OCI-LY3 (cell line): Measurements from ENCODE around the gene CAPN10.
A peak's percentile ranks its signal among the peaks of the same experiment; 100 is the strongest.

Experiments used
- H2AFZ ChIP-seq: fragments of 200-600, 300-600 bp; shearing (Covaris generic); 2 replicates; pipeline ENCODE4 v1.6.0; 2014; ENCODE audit warnings: antibody characterized with exemption, low read depth, low read length
- H3K27ac ChIP-seq: fragments of 200-600, 300-600 bp; sonication (generic); 2 replicates; pipeline ENCODE4 v1.5.1; 2014; ENCODE audit warnings: mild to moderate bottlenecking, low read length, moderate library complexity, mixed read lengths
- H3K27me3 ChIP-seq: fragments of 200-600, 300-600 bp; sonication (generic); 2 replicates; pipeline ENCODE4 v1.6.1; 2014; ENCODE audit warnings: low read depth, low read length, mixed read lengths
- H3K36me3 ChIP-seq: fragments of 200-600, 300-600 bp; sonication (generic); replicated peaks from 2 replicates; pipeline ENCODE3; 2014; ENCODE audit warnings: low read depth, low read length, mixed read lengths
- H3K4me1 ChIP-seq: fragments of 300-600, 200-600 bp; sonication (generic); 2 replicates; pipeline ENCODE4 v1.6.1; 2014; ENCODE audit warnings: low read length, mixed read lengths
- H3K4me2 ChIP-seq: fragments of 200-600, 300-600 bp; sonication (generic); 2 replicates; pipeline ENCODE4 v1.6.1; 2014; ENCODE audit warnings: low read length, mixed read lengths
- H3K4me3 ChIP-seq: fragments of 300-600, 200-600 bp; sonication (generic); 2 replicates; pipeline ENCODE4 v1.5.1; 2014; ENCODE audit warnings: antibody characterized with exemption, mild to moderate bottlenecking, low read length, moderate library complexity
- H3K79me2 ChIP-seq: fragments of 300-600, 200-600 bp; shearing (Covaris generic); 2 replicates; pipeline ENCODE4 v1.6.1; 2014; ENCODE audit warnings: mild to moderate bottlenecking, low read length, mixed read lengths
- H3K9ac ChIP-seq: fragments of 300-600, 200-600 bp; shearing (Covaris generic); 2 replicates; pipeline ENCODE4 v1.6.0; 2014; ENCODE audit warnings: mild to moderate bottlenecking, low read length, moderate library complexity
- H3K9me3 ChIP-seq: fragments of 200-600, 300-600 bp; shearing (Covaris generic); 2 replicates; pipeline ENCODE4 v1.6.1; 2014; ENCODE audit warnings: low read length, mixed read lengths; ENCODE audit not compliant: insufficient read depth
- H4K20me1 ChIP-seq: fragments of 200-600, 300-600 bp; sonication (generic); 2 replicates; pipeline ENCODE4 v1.6.1; 2016; ENCODE audit warnings: low read length, mixed read lengths; ENCODE audit not compliant: insufficient read depth
- CTCF ChIP-seq: fragments of 200-600, 300-600 bp; sonication (generic); IDR thresholded peaks from 2 replicates; pipeline ENCODE4 v1.5.1; 2014; ENCODE audit warnings: antibody characterized with exemption, low read length, low read depth
- EZH2phosphoT487 ChIP-seq: fragments of 200-600 bp; shearing (Covaris generic); IDR thresholded peaks from 2 replicates; pipeline ENCODE4 v1.6.1; 2018; ENCODE audit warnings: antibody characterized with exemption, mixed run types, low read depth

CAPN10 gene

GRCh38 chr2:240603846-240604245, 17.3 kb downstream of the CAPN10 start:
- Histone ChIP-seq H3K9ac (no peak overlapping the region), H3K36me3 (no peaks in the 10 kb centered on the region), H3K4me3 (no peak overlapping the region), H4K20me1 (no peaks in the 10 kb centered on the region), H3K27ac (no peak overlapping the region), H3K9me3 (no peaks in the 10 kb centered on the region), H3K27me3 (no peaks in the 10 kb centered on the region), H3K4me2 (no peak overlapping the region), H3K79me2 (no peaks in the 10 kb centered on the region), H2AFZ (no peak overlapping the region), H3K4me1 (no peaks in the 10 kb centered on the region)
- no peak for TF ChIP-seq EZH2phosphoT487
- TF ChIP-seq CTCF, result no peak

- no peak overlapping the region for H3K4me2 ChIP-seq
- H4K20me1 ChIP-seq, result no peaks in the 10 kb centered on the region
- no peak overlapping the region for H3K27ac ChIP-seq
- H3K9me3 ChIP-seq, result no peaks in the 10 kb centered on the region
- no peak overlapping the region for H3K9ac ChIP-seq
- H3K27me3 ChIP-seq, result no peaks in the 10 kb centered on the region
- no peak overlapping the region for H3K4me3 ChIP-seq
- H3K36me3 ChIP-seq, result no peaks in the 10 kb centered on the region
- H3K4me1 ChIP-seq, result no peaks in the 10 kb centered on the region
- TF ChIP-seq CTCF (peak; percentile 10; the same call in 1 of the 2 replicates), EZH2phosphoT487 (no peak)
- no peaks in the 10 kb centered on the region for H3K79me2 ChIP-seq
- no peak overlapping the region for H2AFZ ChIP-seq
Measured at GRCh38 chr2:240604291-240604938, 17.9 kb downstream of the CAPN10 start.

GRCh38 chr2:240604939-240605716, 18.6 kb downstream of the CAPN10 start:
- no peaks in the 10 kb centered on the region for H4K20me1 ChIP-seq
- TF ChIP-seq CTCF (no peak), EZH2phosphoT487 (no peak)
- no peaks in the 10 kb centered on the region for H3K4me1 ChIP-seq
- no peak overlapping the region for H3K4me3 ChIP-seq
- no peaks in the 10 kb centered on the region for H3K36me3 ChIP-seq
- H3K4me2 ChIP-seq, result no peak overlapping the region
- no peak overlapping the region for H3K27ac ChIP-seq
- no peaks in the 10 kb centered on the region for H3K79me2 ChIP-seq
- H3K27me3 ChIP-seq, result no peaks in the 10 kb centered on the region
- no peaks in the 10 kb centered on the region for H3K9me3 ChIP-seq
- no peak overlapping the region for H3K9ac ChIP-seq
- H2AFZ ChIP-seq, result no peak overlapping the region

- no peaks in the 10 kb centered on the region for H3K9me3 ChIP-seq
- H3K9ac ChIP-seq, result no peak overlapping the region
- TF ChIP-seq EZH2phosphoT487 (no peak), CTCF (no peak)
- H3K4me1 ChIP-seq, result no peaks in the 10 kb centered on the region
- no peak overlapping the region for H3K4me2 ChIP-seq
- H3K36me3 ChIP-seq, result no peaks in the 10 kb centered on the region
- no peak overlapping the region for H2AFZ ChIP-seq
- no peaks in the 10 kb centered on the region for H3K27me3 ChIP-seq
- no peak overlapping the region for H3K27ac ChIP-seq
- H3K79me2 ChIP-seq, result no peaks in the 10 kb centered on the region
- H4K20me1 ChIP-seq, result no peaks in the 10 kb centered on the region
- H3K4me3 ChIP-seq, result no peak overlapping the region
Measured at GRCh38 chr2:240605867-240606743, 19.6 kb downstream of the CAPN10 start.
